Neural cell (in vitro differentiated cells): ENCODE measurements around the gene CEBPA. TPM values are rescaled to one million over a fixed set of nuclear protein-coding genes. Genes with fewer than 3 reads are reported as not detected.

Source experiments
- H2AFZ ChIP-seq: fragments of 200-600, 300-800 bp; sonication (generic), shearing (Covaris generic); 2 replicates; pipeline ENCODE4 v1.6.0; 2014; ENCODE audit warnings: low read depth, mild to moderate bottlenecking, antibody characterized with exemption, low read length, moderate library complexity
- H3F3A ChIP-seq: fragments of 200-600 bp; shearing (Covaris generic); 2 replicates; pipeline ENCODE4 v1.6.1; 2016; ENCODE audit warnings: mild to moderate bottlenecking, moderate library complexity, mixed read lengths, antibody characterized with exemption, low read length; ENCODE audit not compliant: insufficient read depth, poor library complexity, severe bottlenecking
- H3K27ac ChIP-seq: fragments of 200-600, 300-800 bp; sonication (generic), shearing (Covaris generic); 2 replicates; pipeline ENCODE4 v1.5.1; 2014; ENCODE audit warnings: mild to moderate bottlenecking, low read length, moderate library complexity
- H3K27me3 ChIP-seq: fragments of 300-800, 200-600 bp; sonication (generic), shearing (Covaris generic); 2 replicates; pipeline ENCODE4 v1.6.0; 2014; ENCODE audit warnings: mild to moderate bottlenecking, low read depth, low read length, moderate library complexity; ENCODE audit not compliant: insufficient read depth
- H3K36me3 ChIP-seq: fragments of 300-800, 200-600 bp; sonication (generic), shearing (Covaris generic); 2 replicates; pipeline ENCODE4 v1.5.1; 2014; ENCODE audit warnings: mild to moderate bottlenecking, antibody characterized with exemption, low read length, moderate library complexity; ENCODE audit not compliant: insufficient read depth
- H3K4me2 ChIP-seq: fragments of 300-800, 200-600 bp; sonication (generic), shearing (Covaris generic); 2 replicates; pipeline ENCODE4 v1.6.0; 2014; ENCODE audit warnings: mild to moderate bottlenecking, low read length
- H3K4me3 ChIP-seq: fragments of 300-800, 200-600 bp; sonication (generic), shearing (Covaris generic); 2 replicates; pipeline ENCODE4 v1.5.1; 2014; ENCODE audit warnings: mild to moderate bottlenecking, low read length, moderate library complexity
- H3K79me2 ChIP-seq: fragments of 200-600 bp; shearing (Covaris generic); replicated peaks from 2 replicates; pipeline ENCODE4 v1.6.0; 2014; ENCODE audit warnings: mild to moderate bottlenecking, low read length, moderate library complexity; ENCODE audit not compliant: insufficient read depth
- H3K9ac ChIP-seq: fragments of 300-800, 200-600 bp; sonication (generic), shearing (Covaris generic); 2 replicates; pipeline ENCODE4 v1.6.1; 2016; ENCODE audit warnings: mild to moderate bottlenecking, low read length, mixed read lengths
- H3K9me2 ChIP-seq: fragments of 200-600 bp; shearing (Covaris generic); 2 replicates; pipeline ENCODE4 v1.6.1; 2016; ENCODE audit warnings: mild to moderate bottlenecking, low read length, mixed read lengths; ENCODE audit not compliant: insufficient read depth
- H3K9me3 ChIP-seq: fragments of 200-600, 300-800 bp; sonication (generic), shearing (Covaris generic); 2 replicates; pipeline ENCODE4 v1.6.1; 2016; ENCODE audit warnings: mild to moderate bottlenecking, mixed run types, low read length, moderate library complexity, mixed read lengths
- H4K20me1 ChIP-seq: fragments of 200-600 bp; shearing (Covaris generic); 2 replicates; pipeline ENCODE4 v1.6.1; 2016; ENCODE audit warnings: mild to moderate bottlenecking, mixed run types; ENCODE audit not compliant: insufficient read depth
- EP300 ChIP-seq: fragments of 450-650 bp; conservative IDR thresholded peaks from 2 replicates; pipeline ENCODE4 v1.6.1; 2014; ENCODE audit warnings: antibody characterized with exemption, mild to moderate bottlenecking, moderate library complexity; ENCODE audit not compliant: poor library complexity, severe bottlenecking
- EZH2 ChIP-seq: fragments of 200-600, 300-800 bp; shearing (Covaris generic), sonication (generic); IDR thresholded peaks from 2 replicates; pipeline ENCODE4 v1.6.1; 2014; ENCODE audit warnings: antibody characterized with exemption, low read length, borderline replicate concordance, mild to moderate bottlenecking; ENCODE audit not compliant: insufficient read depth, poor library complexity, severe bottlenecking
- MXI1 ChIP-seq: fragments of 450-650 bp; conservative IDR thresholded peaks from 2 replicates; pipeline ENCODE4 v1.6.1; 2014; ENCODE audit warnings: antibody characterized with exemption, mild to moderate bottlenecking; ENCODE audit not compliant: poor library complexity, severe bottlenecking
- POLR2AphosphoS5 ChIP-seq: IDR thresholded peaks from 2 replicates; pipeline ENCODE4 v1.6.1; 2012
- RAD21 ChIP-seq: fragments of 450-650 bp; conservative IDR thresholded peaks from 2 replicates; pipeline ENCODE4 v1.6.1; 2014; ENCODE audit warnings: antibody characterized with exemption, mild to moderate bottlenecking, moderate library complexity
- SMC3 ChIP-seq: fragments of 450-650 bp; conservative IDR thresholded peaks from 2 replicates; pipeline ENCODE4 v1.6.1; 2014; ENCODE audit warnings: antibody characterized with exemption, mild to moderate bottlenecking, moderate library complexity; ENCODE audit not compliant: poor library complexity
- TAF1 ChIP-seq: IDR thresholded peaks from 2 replicates; pipeline ENCODE4 v1.6.1; 2012; ENCODE audit warnings: low read depth
- polyA plus RNA-seq: library from polyadenylated mRNA; depleted of rRNA; stranded (reverse); fragments of >200 nt; gene quantifications from 2 replicates; pipeline ENCODE4 v1.2.3, GENCODE V29; 2014
- TF ChIP-seq, protein P1 (sequence below): IDR thresholded peaks from 2 replicates; pipeline ENCODE4 v1.6.1; 2012; ENCODE audit warnings: borderline replicate concordance
- TF ChIP-seq, protein P2 (sequence below): fragments of 450-650 bp; IDR thresholded peaks from 2 replicates; pipeline ENCODE4 v1.5.1; 2014; ENCODE audit warnings: antibody characterized with exemption, mild to moderate bottlenecking, moderate library complexity; ENCODE audit not compliant: poor library complexity, severe bottlenecking

The CEBPA gene
- polyA plus RNA-seq, 1 donor from 2014 or later, result 2.6 TPM

DNA sequence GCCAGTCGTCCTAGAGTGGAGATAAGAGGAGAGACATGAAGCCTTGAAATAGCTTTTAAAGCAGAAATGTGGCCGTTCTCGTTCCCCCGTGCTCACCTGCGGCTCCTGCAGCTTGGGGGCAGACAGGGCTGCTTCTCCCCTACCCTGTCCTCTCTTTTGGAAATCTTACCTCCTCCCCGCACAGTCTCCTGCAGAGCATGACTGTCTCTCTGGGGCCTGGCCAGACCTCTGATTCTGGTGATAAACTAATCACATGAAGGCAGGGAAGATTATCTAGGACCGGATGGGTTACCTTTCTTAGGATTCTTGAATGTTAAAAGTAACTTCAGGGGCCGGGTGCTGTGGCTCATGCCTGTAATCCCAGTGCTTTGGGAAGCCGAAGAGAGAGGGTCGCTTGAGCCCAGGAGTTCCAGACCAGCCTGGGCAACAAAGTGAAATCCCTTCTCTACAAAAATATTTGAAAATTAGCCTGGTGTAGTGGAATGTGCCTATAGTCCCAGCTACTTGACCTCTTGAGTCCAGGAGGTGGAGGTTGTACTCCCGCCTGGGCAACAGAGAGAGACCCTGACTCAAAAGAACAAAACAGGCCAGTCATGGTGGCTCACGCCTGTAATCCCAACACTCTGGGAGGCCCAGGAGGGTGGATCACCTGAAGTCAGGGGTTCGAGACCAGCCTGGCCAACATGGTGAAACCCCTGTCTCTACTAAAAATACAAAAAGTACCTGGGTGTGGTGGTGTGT is 8.1 kb downstream of the CEBPA start:
- no peak for TF ChIP-seq RAD21
- no peak for TF ChIP-seq EZH2
- no peak for TF ChIP-seq SMC3
- TF ChIP-seq, protein P1, sequence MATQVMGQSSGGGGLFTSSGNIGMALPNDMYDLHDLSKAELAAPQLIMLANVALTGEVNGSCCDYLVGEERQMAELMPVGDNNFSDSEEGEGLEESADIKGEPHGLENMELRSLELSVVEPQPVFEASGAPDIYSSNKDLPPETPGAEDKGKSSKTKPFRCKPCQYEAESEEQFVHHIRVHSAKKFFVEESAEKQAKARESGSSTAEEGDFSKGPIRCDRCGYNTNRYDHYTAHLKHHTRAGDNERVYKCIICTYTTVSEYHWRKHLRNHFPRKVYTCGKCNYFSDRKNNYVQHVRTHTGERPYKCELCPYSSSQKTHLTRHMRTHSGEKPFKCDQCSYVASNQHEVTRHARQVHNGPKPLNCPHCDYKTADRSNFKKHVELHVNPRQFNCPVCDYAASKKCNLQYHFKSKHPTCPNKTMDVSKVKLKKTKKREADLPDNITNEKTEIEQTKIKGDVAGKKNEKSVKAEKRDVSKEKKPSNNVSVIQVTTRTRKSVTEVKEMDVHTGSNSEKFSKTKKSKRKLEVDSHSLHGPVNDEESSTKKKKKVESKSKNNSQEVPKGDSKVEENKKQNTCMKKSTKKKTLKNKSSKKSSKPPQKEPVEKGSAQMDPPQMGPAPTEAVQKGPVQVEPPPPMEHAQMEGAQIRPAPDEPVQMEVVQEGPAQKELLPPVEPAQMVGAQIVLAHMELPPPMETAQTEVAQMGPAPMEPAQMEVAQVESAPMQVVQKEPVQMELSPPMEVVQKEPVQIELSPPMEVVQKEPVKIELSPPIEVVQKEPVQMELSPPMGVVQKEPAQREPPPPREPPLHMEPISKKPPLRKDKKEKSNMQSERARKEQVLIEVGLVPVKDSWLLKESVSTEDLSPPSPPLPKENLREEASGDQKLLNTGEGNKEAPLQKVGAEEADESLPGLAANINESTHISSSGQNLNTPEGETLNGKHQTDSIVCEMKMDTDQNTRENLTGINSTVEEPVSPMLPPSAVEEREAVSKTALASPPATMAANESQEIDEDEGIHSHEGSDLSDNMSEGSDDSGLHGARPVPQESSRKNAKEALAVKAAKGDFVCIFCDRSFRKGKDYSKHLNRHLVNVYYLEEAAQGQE, result no peak
- no peak for TF ChIP-seq EP300
- no peak for TF ChIP-seq TAF1
- TF ChIP-seq, protein P2, sequence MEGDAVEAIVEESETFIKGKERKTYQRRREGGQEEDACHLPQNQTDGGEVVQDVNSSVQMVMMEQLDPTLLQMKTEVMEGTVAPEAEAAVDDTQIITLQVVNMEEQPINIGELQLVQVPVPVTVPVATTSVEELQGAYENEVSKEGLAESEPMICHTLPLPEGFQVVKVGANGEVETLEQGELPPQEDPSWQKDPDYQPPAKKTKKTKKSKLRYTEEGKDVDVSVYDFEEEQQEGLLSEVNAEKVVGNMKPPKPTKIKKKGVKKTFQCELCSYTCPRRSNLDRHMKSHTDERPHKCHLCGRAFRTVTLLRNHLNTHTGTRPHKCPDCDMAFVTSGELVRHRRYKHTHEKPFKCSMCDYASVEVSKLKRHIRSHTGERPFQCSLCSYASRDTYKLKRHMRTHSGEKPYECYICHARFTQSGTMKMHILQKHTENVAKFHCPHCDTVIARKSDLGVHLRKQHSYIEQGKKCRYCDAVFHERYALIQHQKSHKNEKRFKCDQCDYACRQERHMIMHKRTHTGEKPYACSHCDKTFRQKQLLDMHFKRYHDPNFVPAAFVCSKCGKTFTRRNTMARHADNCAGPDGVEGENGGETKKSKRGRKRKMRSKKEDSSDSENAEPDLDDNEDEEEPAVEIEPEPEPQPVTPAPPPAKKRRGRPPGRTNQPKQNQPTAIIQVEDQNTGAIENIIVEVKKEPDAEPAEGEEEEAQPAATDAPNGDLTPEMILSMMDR, result no peak
- no peak for TF ChIP-seq POLR2AphosphoS5
- no peak for TF ChIP-seq MXI1
- Histone ChIP-seq H3K36me3 (no peaks in the 10 kb centered on the region), H3K79me2 (no peaks in the 10 kb centered on the region), H3F3A (no peaks in the 10 kb centered on the region), H2AFZ (no peak overlapping the region), H4K20me1 (no peaks in the 10 kb centered on the region), H3K27ac (no peak overlapping the region), H3K4me3 (no peak overlapping the region), H3K27me3 (peaks cover 3% of the 10 kb centered on the region), H3K9ac (no peak overlapping the region), H3K9me2 (no peaks in the 10 kb centered on the region), H3K4me2 (no peak overlapping the region), H3K9me3 (no peaks in the 10 kb centered on the region)

DNA sequence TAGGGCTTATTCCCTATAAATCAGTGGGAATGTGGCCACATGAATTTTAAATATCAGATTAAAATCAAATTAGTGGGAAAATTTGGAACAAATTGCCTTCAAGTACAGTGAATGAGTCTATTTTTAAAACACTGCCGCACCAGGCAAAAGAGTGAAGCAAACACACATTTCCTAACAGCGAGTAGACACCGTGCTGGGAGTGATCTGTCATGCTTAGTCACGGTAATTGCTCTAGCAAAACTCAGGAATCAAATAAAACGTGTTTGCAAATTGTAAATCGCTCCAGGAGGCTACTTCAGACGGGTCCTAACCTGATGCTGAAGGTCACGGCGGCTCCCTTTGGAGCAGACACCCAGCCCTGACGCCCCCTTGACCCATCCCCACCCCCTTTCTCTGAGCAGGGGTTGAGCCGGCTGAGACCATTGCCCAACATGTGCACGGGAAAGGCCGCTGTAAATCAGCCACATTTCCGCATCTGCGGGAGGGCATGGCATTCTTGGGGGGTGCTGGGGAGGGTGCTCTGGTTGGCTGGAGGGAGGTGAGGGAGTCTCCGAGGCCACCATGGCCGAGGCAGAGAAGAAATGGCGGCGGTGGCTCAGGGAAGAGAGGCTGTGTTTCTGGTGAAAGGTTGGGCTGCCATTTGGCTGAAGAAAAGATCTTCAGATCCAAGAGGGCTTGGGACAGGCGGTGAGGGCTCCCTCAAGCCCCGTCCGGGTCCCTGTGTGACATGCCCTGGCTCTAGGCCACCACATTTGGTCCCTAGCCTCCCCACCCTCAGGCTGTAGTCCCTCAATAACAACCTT is 8.9 kb downstream of the CEBPA start:
- Histone ChIP-seq H3K27ac (no peak overlapping the region), H4K20me1 (no peaks in the 10 kb centered on the region), H3K36me3 (no peaks in the 10 kb centered on the region), H3F3A (no peaks in the 10 kb centered on the region), H3K9me2 (no peaks in the 10 kb centered on the region), H3K9ac (no peak overlapping the region), H3K4me3 (no peak overlapping the region), H3K9me3 (no peaks in the 10 kb centered on the region), H2AFZ (no peak overlapping the region), H3K4me2 (no peak overlapping the region), H3K27me3 (no peaks in the 10 kb centered on the region), H3K79me2 (no peaks in the 10 kb centered on the region)
- TF ChIP-seq SMC3 (no peak), EP300 (no peak), EZH2 (no peak), TAF1 (no peak), RAD21 (no peak), MXI1 (no peak), POLR2AphosphoS5 (no peak)
- TF ChIP-seq, protein P2, result no peak
- TF ChIP-seq, protein P1, result no peak
